Keratinocyte (primary cell): ENCODE data around the gene RIPK1. TPM values are rescaled to one million over a fixed set of nuclear protein-coding genes. Genes with fewer than 3 reads are reported as not detected.
A peak's percentile ranks its signal among the peaks of the same experiment; 100 is the strongest.

Source experiments
- DNase-seq: peaks from one replicate; pipeline ENCODE4 v3.0.0-alpha.2; 2011; ENCODE audit warnings: low read depth, missing footprints, low spot score
- FAIRE-seq: peaks from 2 replicates; lab custom pipeline; 2011; peaks lifted over from hg19 to GRCh38; lab: Jason Lieb, UNC
- H2AFZ ChIP-seq: 2 replicates; pipeline ENCODE4 v1.6.0; 2012; ENCODE audit warnings: low read length, control low read depth, inconsistent platforms; ENCODE audit not compliant: control insufficient read depth
- H3K27ac ChIP-seq: 2 replicates; pipeline ENCODE4 v1.5.1; 2011; ENCODE audit warnings: low read length; ENCODE audit not compliant: control insufficient read depth, insufficient read depth
- H3K27me3 ChIP-seq: 3 replicates; pipeline ENCODE4 v1.6.0; 2011; ENCODE audit warnings: low read length; ENCODE audit not compliant: control insufficient read depth, insufficient read depth; ENCODE audit errors: extremely low read depth
- H3K36me3 ChIP-seq, 2 experiments: 2 replicates in 1 of 2; 3 replicates in 1 of 2; pipeline ENCODE4 v1.5.1; 2011; ENCODE audit warnings: low read length in 2 of 2, mild to moderate bottlenecking in 1 of 2; ENCODE audit not compliant: control insufficient read depth in 2 of 2, insufficient read depth in 2 of 2; ENCODE audit errors: extremely low read depth in 1 of 2
- H3K4me1 ChIP-seq: 3 replicates; pipeline ENCODE4 v1.5.1; 2011; ENCODE audit warnings: low read length; ENCODE audit not compliant: control insufficient read depth, insufficient read depth; ENCODE audit errors: extremely low read depth
- H3K4me2 ChIP-seq: 3 replicates; pipeline ENCODE4 v1.6.0; 2011; ENCODE audit warnings: low read depth, low read length; ENCODE audit not compliant: control insufficient read depth, insufficient read depth; ENCODE audit errors: extremely low read depth
- H3K4me3 ChIP-seq, 3 experiments: fragments of 200-600 bp in 1 of 3; sonication (generic) in 1 of 3; 2 replicates in 2 of 3; 3 replicates in 1 of 3; pipeline ENCODE4 v1.5.1; 2011 to 2016; ENCODE audit warnings: low read length in 3 of 3, mild to moderate bottlenecking in 3 of 3, control low read depth in 2 of 3, inconsistent platforms in 1 of 3, low read depth in 1 of 3, mixed read lengths in 1 of 3, mixed run types in 1 of 3, moderate library complexity in 1 of 3; ENCODE audit not compliant: control insufficient read depth in 2 of 3, insufficient read depth in 2 of 3; ENCODE audit errors: extremely low read depth in 1 of 3
- H3K79me2 ChIP-seq: 2 replicates; pipeline ENCODE4 v1.6.0; 2012; ENCODE audit warnings: low read length; ENCODE audit not compliant: control insufficient read depth, insufficient read depth
- H3K9ac ChIP-seq: 3 replicates; pipeline ENCODE4 v1.6.0; 2011; ENCODE audit warnings: low read length; ENCODE audit not compliant: control insufficient read depth, insufficient read depth; ENCODE audit errors: extremely low read depth
- H3K9me1 ChIP-seq: 3 replicates; pipeline ENCODE4 v1.6.0; 2011; ENCODE audit warnings: low read length; ENCODE audit not compliant: control insufficient read depth, insufficient read depth; ENCODE audit errors: extremely low read depth
- H3K9me3 ChIP-seq: 2 replicates; pipeline ENCODE4 v1.5.1; 2012; ENCODE audit warnings: low read depth, low read length; ENCODE audit not compliant: control insufficient read depth
- H4K20me1 ChIP-seq: 3 replicates; pipeline ENCODE4 v1.6.0; 2011; ENCODE audit warnings: low read length; ENCODE audit not compliant: control insufficient read depth, insufficient read depth; ENCODE audit errors: extremely low read depth
- EZH2 ChIP-seq: IDR thresholded peaks from one replicate; pipeline ENCODE4 v1.6.1; 2012; ENCODE audit warnings: inconsistent platforms, mild to moderate bottlenecking, low read length, moderate library complexity
- dilution Hi-C: fragments of 300-500 bp; cut with MboI; formaldehyde crosslinking; loops from one replicate; pipeline ENCODE4 v1.7.0; 2020; ENCODE audit warnings: low sequenced_read_pairs; ENCODE audit not compliant: extremely low pct_ligation_motif_present
- polyA plus RNA-seq, 5 experiments: library from polyadenylated mRNA; depleted of rRNA in 3 of 5; stranded (reverse) in 3 of 5; stranded (forward) in 1 of 5; unstranded in 1 of 5; fragments of >200 nt; gene quantifications; 1 replicate in 1 of 5; 2 replicates in 3 of 5; 3 replicates in 1 of 5; pipeline versions ENCODE4 v1.2.1 to v1.2.3, GENCODE V29; 2011 to 2012; ENCODE audit warnings: missing spikeins in 2 of 5, low read depth in 1 of 5, low replicate concordance in 1 of 5
- small RNA-seq, 3 experiments: library from RNA; depleted of rRNA; stranded (forward); fragments of <200 nt; gene quantifications; one replicate each; pipeline ENCODE3, GENCODE V24; 2012; ENCODE audit warnings: low read depth in 3 of 3, low replicate concordance in 1 of 3; ENCODE audit not compliant: insufficient read length in 3 of 3
- TF ChIP-seq, protein P1 (sequence below), 3 experiments: IDR thresholded peaks in 1 of 3; conservative IDR thresholded peaks in 1 of 3; optimal IDR thresholded peaks in 1 of 3; 2 replicates in 2 of 3; 3 replicates in 1 of 3; pipeline versions ENCODE3 to v1.5.1; 2011; ENCODE audit warnings: low read length in 3 of 3, mild to moderate bottlenecking in 3 of 3, moderate library complexity in 2 of 3, control low read depth in 1 of 3, inconsistent platforms in 1 of 3; ENCODE audit not compliant: insufficient read depth in 2 of 3; ENCODE audit errors: extremely low read depth in 1 of 3

The RIPK1 gene
- polyA plus RNA-seq, 1 donor (not counting 4 experiments of a cell fraction or from before 2014, with no cell fraction given) = 13.8 TPM

GRCh38 chr6:3163248-3163594 is 94.9 kb downstream of the RIPK1 start:
- Histone ChIP-seq H3K79me2 (no peaks in the 10 kb centered on the region), H3K27ac (no peak overlapping the region), H3K4me3 (peak overlapping the region; percentile 46 to 70 (median 70)), H3K9me3 (no peaks in the 10 kb centered on the region), H4K20me1 (no peaks in the 10 kb centered on the region), H2AFZ (peak overlapping the region; percentile 54), H3K4me1 (peaks cover 26% of the 10 kb centered on the region), H3K36me3 (no peaks in the 10 kb centered on the region), H3K9ac (peak overlapping the region; percentile 73), H3K9me1 (no peaks in the 10 kb centered on the region), H3K27me3 (no peaks in the 10 kb centered on the region), H3K4me2 (peak overlapping the region; percentile 83)
- DNase-seq (no peak), FAIRE-seq (no peak)
- TF ChIP-seq, protein P1, sequence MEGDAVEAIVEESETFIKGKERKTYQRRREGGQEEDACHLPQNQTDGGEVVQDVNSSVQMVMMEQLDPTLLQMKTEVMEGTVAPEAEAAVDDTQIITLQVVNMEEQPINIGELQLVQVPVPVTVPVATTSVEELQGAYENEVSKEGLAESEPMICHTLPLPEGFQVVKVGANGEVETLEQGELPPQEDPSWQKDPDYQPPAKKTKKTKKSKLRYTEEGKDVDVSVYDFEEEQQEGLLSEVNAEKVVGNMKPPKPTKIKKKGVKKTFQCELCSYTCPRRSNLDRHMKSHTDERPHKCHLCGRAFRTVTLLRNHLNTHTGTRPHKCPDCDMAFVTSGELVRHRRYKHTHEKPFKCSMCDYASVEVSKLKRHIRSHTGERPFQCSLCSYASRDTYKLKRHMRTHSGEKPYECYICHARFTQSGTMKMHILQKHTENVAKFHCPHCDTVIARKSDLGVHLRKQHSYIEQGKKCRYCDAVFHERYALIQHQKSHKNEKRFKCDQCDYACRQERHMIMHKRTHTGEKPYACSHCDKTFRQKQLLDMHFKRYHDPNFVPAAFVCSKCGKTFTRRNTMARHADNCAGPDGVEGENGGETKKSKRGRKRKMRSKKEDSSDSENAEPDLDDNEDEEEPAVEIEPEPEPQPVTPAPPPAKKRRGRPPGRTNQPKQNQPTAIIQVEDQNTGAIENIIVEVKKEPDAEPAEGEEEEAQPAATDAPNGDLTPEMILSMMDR (optimal IDR thresholded peaks at IDR 0.05 in 1 of 3, IDR thresholded peaks at IDR 0.05 in 1 of 3, conservative IDR thresholded peaks at IDR 0.05 in 1 of 3; ENCODE audit: extremely low read depth in 1 of 3, insufficient read depth in 2 of 3, low read length in 3 of 3) = no peak
- no peak for TF ChIP-seq EZH2
- dilution Hi-C loops = no loop called here

- Histone ChIP-seq H3K4me2 (no peak overlapping the region), H3K9me1 (no peaks in the 10 kb centered on the region), H3K9ac (no peak overlapping the region), H3K36me3 (no peaks in the 10 kb centered on the region), H4K20me1 (no peaks in the 10 kb centered on the region), H3K9me3 (no peaks in the 10 kb centered on the region), H3K79me2 (no peaks in the 10 kb centered on the region), H3K27me3 (no peaks in the 10 kb centered on the region), H2AFZ (no peak overlapping the region), H3K27ac (no peak overlapping the region), H3K4me1 (peaks cover 18% of the 10 kb centered on the region), H3K4me3 (no peak overlapping the region)
- dilution Hi-C loops = no loop called here
- DNase-seq = no peak
- no peak for TF ChIP-seq EZH2
- TF ChIP-seq, protein P1 (optimal IDR thresholded peaks at IDR 0.05 in 1 of 3, IDR thresholded peaks at IDR 0.05 in 1 of 3, conservative IDR thresholded peaks at IDR 0.05 in 1 of 3; ENCODE audit: extremely low read depth in 1 of 3, insufficient read depth in 2 of 3, low read length in 3 of 3) = no peak
- no peak for FAIRE-seq
Observed at GRCh38 chr6:3164388-3164787, 96.1 kb downstream of the RIPK1 start.

Small RNA genes within 50 kb of the gene (small RNA-seq; reads per million reads assigned to genes)
- gene AL133351.4 = 0 reads per million in 3 experiments
- gene RNA5SP201 = 0 to 0.25 (median 0) reads per million in 3 experiments

Other genes with a start within 250 kb of the RIPK1 start
- 38.4 to 76.0 TPM (median 71.9 TPM) in 3 replicates for gene SERPINB1, start 226.6 kb upstream of the RIPK1 start, polyA plus RNA-seq
- gene SERPINB9, start 165.2 kb upstream of the RIPK1 start, polyA plus RNA-seq = 0.20 to 0.39 TPM (median 0.32 TPM) in 3 replicates
- gene SERPINB6, start 96.9 kb upstream of the RIPK1 start, polyA plus RNA-seq = 66.1 to 78.2 TPM (median 66.4 TPM) in 3 replicates
- gene NQO2, start 68.6 kb upstream of the RIPK1 start, polyA plus RNA-seq = 22.2 to 24.0 TPM (median 22.9 TPM) in 3 replicates
- 17.5 to 21.9 TPM (median 21.8 TPM) in 3 replicates for gene BPHL, start 50.2 kb downstream of the RIPK1 start, polyA plus RNA-seq
- 58.8 to 84.4 TPM (median 73.0 TPM) in 3 replicates for gene TUBB2A, start 89.0 kb downstream of the RIPK1 start, polyA plus RNA-seq
- 0.04 TPM in 1 of 3 replicates, not detected in the others for gene TUBB2B, start 159.2 kb downstream of the RIPK1 start, polyA plus RNA-seq
- gene PSMG4, start 190.5 kb downstream of the RIPK1 start, polyA plus RNA-seq = 9.9 to 19.7 TPM (median 16.3 TPM) in 3 replicates